Measurements from ENCODE around the gene NFU1. TPM values are rescaled to one million over a fixed set of nuclear protein-coding genes. Genes with fewer than 3 reads are reported as not detected.

The NFU1 gene
- total and polyA plus RNA-seq, 2 of the 13 experiments (the other 11 are each of a cell fraction or from before 2014, with no cell fraction given): 39.1 to 84.0 TPM

- TF ChIP-seq ZNF646 (CRISPR knock-in tag; IDR thresholded peaks at IDR 0.05) (no peak), ZNF251 (CRISPR knock-in tag; IDR thresholded peaks at IDR 0.05) (no peak; the same call in 1 of the 2 replicates), ZFP82 (CRISPR knock-in tag; IDR thresholded peaks at IDR 0.05; ENCODE audit: borderline replicate concordance) (no peak), MBD4 (IDR thresholded peaks at IDR 0.05; ENCODE audit: borderline replicate concordance, low read length) (no peak), DBP (CRISPR knock-in tag; IDR thresholded peaks at IDR 0.05; ENCODE audit: not compliant biosample characterization) (peak; percentile 63), ATM (IDR thresholded peaks at IDR 0.05; ENCODE audit: borderline replicate concordance) (no peak), NAIF1 (CRISPR knock-in tag; IDR thresholded peaks at IDR 0.05; ENCODE audit: borderline replicate concordance) (peak; percentile 99), RXRA (CRISPR knock-in tag; IDR thresholded peaks at IDR 0.05) (peak; percentile 68; the same call in 1 of the 2 replicates), RFXAP (CRISPR knock-in tag; IDR thresholded peaks at IDR 0.05; ENCODE audit: borderline replicate concordance) (peak; percentile 91), ZBTB3 (CRISPR knock-in tag; IDR thresholded peaks at IDR 0.05; ENCODE audit: borderline replicate concordance, low read depth) (peak; percentile 82), ZNF800 (CRISPR knock-in tag; IDR thresholded peaks at IDR 0.05) (peak; percentile 90), DRAP1 (CRISPR knock-in tag; IDR thresholded peaks at IDR 0.05) (peak; percentile 89), ZBTB34 (CRISPR knock-in tag; IDR thresholded peaks at IDR 0.05) (no peak), FOSL2 (CRISPR knock-in tag; IDR thresholded peaks at IDR 0.05) (peak; percentile 50; the same call in 1 of the 2 replicates), DR1 (CRISPR knock-in tag; IDR thresholded peaks at IDR 0.05) (peak; percentile 91), ZNF30 (CRISPR knock-in tag; IDR thresholded peaks at IDR 0.05) (peak; percentile 84; the same call in 1 of the 2 replicates)
These were observed at the start of gene NFU1 (continued) for GRCh38 chr2:69436938-69437750.

All from HepG2 (cell line).